ENCODE results near the gene ZNF497.

DNA sequence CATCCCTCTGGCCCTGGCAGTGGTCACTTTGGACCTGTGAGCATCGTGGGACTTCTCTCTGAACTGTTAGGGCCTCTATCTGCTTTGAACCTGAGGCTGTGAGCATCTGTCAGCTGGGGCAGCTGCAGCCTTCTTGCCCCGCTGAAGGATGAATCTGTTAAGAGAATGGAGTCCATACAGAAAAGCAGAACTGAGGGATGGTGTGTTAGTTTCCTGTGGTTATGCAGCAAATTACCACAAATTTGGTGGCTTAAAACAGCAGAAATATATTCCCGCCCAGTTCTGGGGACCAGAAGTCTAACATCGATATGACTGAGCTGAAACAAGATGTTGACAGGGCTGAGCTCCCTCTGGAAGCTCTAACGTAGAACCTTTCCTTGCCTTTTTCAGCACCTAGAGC, 1.6 kb upstream of the ZNF497 start:
- TF ChIP-seq CREB1 (IDR thresholded peaks at IDR 0.05; ENCODE audit: low read depth): no peak
- no peak for TF ChIP-seq ZBTB7A (IDR thresholded peaks at IDR 0.05; ENCODE audit: low read depth)
- no peak for TF ChIP-seq TAF1 (IDR thresholded peaks at IDR 0.05; ENCODE audit: low read depth)
- TF ChIP-seq EP300 (IDR thresholded peaks at IDR 0.05; ENCODE audit: borderline replicate concordance): no peak
- TF ChIP-seq, protein P1, sequence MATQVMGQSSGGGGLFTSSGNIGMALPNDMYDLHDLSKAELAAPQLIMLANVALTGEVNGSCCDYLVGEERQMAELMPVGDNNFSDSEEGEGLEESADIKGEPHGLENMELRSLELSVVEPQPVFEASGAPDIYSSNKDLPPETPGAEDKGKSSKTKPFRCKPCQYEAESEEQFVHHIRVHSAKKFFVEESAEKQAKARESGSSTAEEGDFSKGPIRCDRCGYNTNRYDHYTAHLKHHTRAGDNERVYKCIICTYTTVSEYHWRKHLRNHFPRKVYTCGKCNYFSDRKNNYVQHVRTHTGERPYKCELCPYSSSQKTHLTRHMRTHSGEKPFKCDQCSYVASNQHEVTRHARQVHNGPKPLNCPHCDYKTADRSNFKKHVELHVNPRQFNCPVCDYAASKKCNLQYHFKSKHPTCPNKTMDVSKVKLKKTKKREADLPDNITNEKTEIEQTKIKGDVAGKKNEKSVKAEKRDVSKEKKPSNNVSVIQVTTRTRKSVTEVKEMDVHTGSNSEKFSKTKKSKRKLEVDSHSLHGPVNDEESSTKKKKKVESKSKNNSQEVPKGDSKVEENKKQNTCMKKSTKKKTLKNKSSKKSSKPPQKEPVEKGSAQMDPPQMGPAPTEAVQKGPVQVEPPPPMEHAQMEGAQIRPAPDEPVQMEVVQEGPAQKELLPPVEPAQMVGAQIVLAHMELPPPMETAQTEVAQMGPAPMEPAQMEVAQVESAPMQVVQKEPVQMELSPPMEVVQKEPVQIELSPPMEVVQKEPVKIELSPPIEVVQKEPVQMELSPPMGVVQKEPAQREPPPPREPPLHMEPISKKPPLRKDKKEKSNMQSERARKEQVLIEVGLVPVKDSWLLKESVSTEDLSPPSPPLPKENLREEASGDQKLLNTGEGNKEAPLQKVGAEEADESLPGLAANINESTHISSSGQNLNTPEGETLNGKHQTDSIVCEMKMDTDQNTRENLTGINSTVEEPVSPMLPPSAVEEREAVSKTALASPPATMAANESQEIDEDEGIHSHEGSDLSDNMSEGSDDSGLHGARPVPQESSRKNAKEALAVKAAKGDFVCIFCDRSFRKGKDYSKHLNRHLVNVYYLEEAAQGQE (IDR thresholded peaks at IDR 0.05; ENCODE audit: low read depth): no peak
- no peak for TF ChIP-seq TCF12 (IDR thresholded peaks at IDR 0.05; ENCODE audit: low read depth)
- TF ChIP-seq, protein P2, sequence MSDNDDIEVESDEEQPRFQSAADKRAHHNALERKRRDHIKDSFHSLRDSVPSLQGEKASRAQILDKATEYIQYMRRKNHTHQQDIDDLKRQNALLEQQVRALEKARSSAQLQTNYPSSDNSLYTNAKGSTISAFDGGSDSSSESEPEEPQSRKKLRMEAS (IDR thresholded peaks at IDR 0.05): no peak
- TF ChIP-seq TEAD4 (IDR thresholded peaks at IDR 0.05): no peak
- TF ChIP-seq, protein P3, sequence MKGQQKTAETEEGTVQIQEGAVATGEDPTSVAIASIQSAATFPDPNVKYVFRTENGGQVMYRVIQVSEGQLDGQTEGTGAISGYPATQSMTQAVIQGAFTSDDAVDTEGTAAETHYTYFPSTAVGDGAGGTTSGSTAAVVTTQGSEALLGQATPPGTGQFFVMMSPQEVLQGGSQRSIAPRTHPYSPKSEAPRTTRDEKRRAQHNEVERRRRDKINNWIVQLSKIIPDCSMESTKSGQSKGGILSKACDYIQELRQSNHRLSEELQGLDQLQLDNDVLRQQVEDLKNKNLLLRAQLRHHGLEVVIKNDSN (IDR thresholded peaks at IDR 0.05): no peak
- TF ChIP-seq YY1 (IDR thresholded peaks at IDR 0.05; ENCODE audit: low read depth): no peak
- no peak for TF ChIP-seq NFIC (IDR thresholded peaks at IDR 0.05)
- no peak for TF ChIP-seq CEBPB (IDR thresholded peaks at IDR 0.05)

Data from Ishikawa (cell line).